GM20000 (cell line): ENCODE data around the gene LATS1.
"Not testable (repeated sequence)": the region's sequence is repeated elsewhere in the genome, so short reads cannot be mapped to it uniquely, and the experiment has no call there.

ENCODE experiments used
- DNase-seq: peaks from one replicate; pipeline ENCODE4 v3.0.0; 2012; ENCODE audit warnings: low spot score
- CTCF ChIP-seq: IDR thresholded peaks from 2 replicates; pipeline ENCODE4 v1.5.1; 2012; ENCODE audit warnings: mild to moderate bottlenecking, control low read depth; ENCODE audit errors: extremely low read depth, missing control alignments

LATS1 gene

GRCh38 chr6:149754548-149754947 lies 36.6 kb upstream of the LATS1 start:
- TF ChIP-seq CTCF = no peak
- no peak for DNase-seq

- DNase-seq = not testable (repeated sequence)
These were observed 35.4 kb upstream of the LATS1 start for GRCh38 chr6:149753374-149753637.

DNA sequence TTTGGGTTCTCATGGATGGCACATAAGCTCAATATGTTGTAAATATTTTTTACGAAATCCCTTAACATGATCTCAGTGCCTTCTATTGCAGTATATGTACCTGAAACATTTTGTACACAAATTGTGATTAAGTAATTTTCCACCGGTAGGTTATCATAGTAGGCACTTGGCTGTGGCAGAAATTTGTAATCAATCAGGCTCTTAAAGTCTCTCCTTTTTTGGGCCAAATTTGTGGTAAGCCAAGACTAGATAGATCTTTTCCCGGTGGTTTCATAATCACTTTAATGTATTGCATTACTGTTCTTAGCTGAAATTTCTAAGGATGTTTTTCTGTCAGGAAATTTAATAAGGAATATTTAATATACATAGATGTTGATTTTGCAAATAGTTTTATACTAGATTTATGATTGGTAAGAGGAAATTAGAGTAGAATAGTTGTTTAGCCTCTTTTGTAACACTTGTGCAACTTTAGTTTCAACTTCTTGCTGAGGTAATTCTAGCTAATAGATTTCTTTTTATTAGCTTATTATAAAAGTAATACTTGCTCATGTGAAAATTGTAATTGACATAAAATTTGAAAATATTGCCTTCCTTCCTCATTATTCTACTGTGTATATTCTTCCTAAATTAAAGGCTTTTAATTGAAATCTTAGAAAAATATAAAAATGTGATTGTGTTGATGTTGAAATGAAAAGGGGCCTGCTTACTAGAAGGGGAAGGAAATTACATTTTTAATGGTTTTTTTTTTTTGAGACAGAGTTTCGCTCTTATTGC lies 34.9 kb upstream of the LATS1 start:
- TF ChIP-seq CTCF = no peak
- no peak for DNase-seq

DNA sequence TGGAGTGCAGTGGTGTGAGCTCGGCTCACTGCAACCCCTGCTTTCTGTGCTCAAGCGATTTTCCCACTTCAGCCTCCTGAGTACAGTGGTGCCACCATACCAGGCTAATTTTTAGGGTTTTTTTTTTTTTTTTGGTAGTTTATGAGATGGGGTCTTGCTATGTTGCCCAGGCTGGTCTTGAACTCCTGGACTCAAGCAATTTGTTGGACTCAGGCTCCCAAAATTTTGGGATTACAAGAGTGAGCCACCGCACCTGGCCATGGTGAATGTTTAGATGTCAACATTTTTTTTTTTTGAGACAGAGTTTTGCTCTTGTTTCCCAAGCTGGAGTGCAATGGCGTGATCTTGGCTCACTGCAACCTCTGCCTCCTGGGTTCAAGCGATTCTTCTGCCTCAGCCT lies 34.0 kb upstream of the LATS1 start:
- DNase-seq = not testable (repeated sequence)

DNA sequence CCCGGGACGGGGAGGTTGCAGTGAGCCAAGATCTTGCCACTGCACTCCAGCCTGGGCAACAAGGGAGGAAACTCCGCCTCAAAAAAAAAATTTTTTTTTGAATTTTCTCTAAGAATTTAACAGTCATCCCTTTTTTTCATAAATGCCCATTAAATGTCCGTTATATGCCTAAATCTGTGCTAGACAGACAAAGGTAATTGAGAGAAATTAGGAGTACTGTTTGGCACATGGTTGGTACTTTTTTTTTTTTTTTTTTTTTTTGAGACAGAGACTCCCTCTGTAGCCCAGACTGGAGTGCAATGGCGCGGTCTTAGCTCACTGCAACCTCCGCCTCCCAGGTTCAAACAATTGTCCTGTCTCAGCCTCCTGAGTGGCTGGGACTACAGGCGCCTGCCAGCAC lies 33.3 kb upstream of the LATS1 start:
- no peak for TF ChIP-seq CTCF
- DNase-seq = no peak

- TF ChIP-seq CTCF = no peak
- peak; percentile 63 for DNase-seq
These were observed 32.3 kb upstream of the LATS1 start for GRCh38 chr6:149750136-149750609.

DNA sequence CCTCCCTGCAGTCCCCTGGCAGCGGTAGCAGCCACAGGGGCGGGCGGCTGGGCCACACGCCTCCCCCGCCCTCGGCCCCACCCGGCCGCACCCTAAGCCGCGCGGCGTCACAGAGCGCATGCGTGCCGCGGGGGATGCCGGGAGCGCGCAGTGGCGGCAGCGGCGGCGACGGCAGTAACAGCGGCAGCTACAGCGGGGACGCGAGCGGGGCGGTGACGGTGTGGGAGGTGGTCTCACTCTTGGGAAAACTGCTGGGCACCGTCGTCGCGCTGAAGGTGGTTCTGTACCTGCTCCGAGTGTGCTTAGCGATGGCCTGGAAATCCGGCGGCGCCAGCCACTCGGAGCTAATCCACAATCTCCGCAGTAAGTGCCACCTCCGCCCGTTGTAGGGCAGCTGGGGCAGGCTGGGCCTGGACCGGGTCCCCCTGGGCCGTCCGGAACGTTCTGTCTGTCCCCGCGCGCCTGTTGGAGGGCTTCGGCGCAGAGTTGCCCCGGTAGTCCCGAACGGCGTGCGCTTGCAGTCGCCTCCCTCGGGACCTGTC lies 31.8 kb upstream of the LATS1 start, which contains the start of gene PCMT1:
Gene PCMT1 (plus strand): TSS at position 148 of the 542 bp plus-strand sequence. CDS start 161 bp downstream, at position 309.
- TF ChIP-seq CTCF = no peak
- peak; percentile 95 for DNase-seq

GRCh38 chr6:149749082-149749593 lies 31.2 kb upstream of the LATS1 start:
- not testable (repeated sequence) for DNase-seq
